NB4 (cell line): Measurements from ENCODE around the gene HIF1AN.

ENCODE experiments used
- CTCF ChIP-seq: IDR thresholded peaks from one replicate; pipeline ENCODE4 v1.5.1; 2012; ENCODE audit warnings: low read depth, low read length
- POLR2A ChIP-seq: IDR thresholded peaks from 2 replicates; pipeline ENCODE4 v1.6.1; 2011; ENCODE audit warnings: mild to moderate bottlenecking; ENCODE audit not compliant: insufficient read length; ENCODE audit errors: extremely low read depth

GRCh38 chr10:100571084-100571856, 35.5 kb downstream of the HIF1AN start:
- TF ChIP-seq CTCF = no peak
- TF ChIP-seq POLR2A = no peak
